Ovary (tissue), 9 donors: ENCODE measurements around the gene ADGRE3. TPM values are rescaled to one million over a fixed set of nuclear protein-coding genes. Genes with fewer than 3 reads are reported as not detected.

Experiments used
- DNase-seq, 5 donors: peaks; one replicate each; pipeline ENCODE4 v3.0.0-alpha.2; 2019 to 2020
- H3K27ac ChIP-seq, 2 donors: fragments of 200-600 bp; one replicate each; pipeline versions ENCODE4 v1.5.1 to v1.8.0; 2019 to 2022
- H3K27me3 ChIP-seq: fragments of 200-600 bp; one replicate; pipeline ENCODE4 v1.8.0; 2022
- H3K36me3 ChIP-seq: fragments of 200-600 bp; sonication (generic); one replicate; pipeline ENCODE4 v1.5.1; 2019
- H3K4me1 ChIP-seq: one replicate; pipeline ENCODE4 v1.8.1; 2013; ENCODE audit warnings: mild to moderate bottlenecking, moderate library complexity; ENCODE audit not compliant: insufficient read depth
- H3K4me3 ChIP-seq: fragments of 200-600 bp; sonication (generic); one replicate; pipeline ENCODE4 v1.5.1; 2017
- H3K9me3 ChIP-seq, 2 donors: fragments of 200-600 bp in 1 of 2; sonication (generic) in 1 of 2; one replicate each; pipeline versions ENCODE4 v1.5.1 to v1.8.1; 2013 to 2019; ENCODE audit warnings: mild to moderate bottlenecking in 1 of 2, moderate library complexity in 1 of 2
- CTCF ChIP-seq, 3 donors: fragments of 450-650 bp in 2 of 3; fragments of 200-600 bp in 1 of 3; IDR thresholded peaks; one replicate each; pipeline versions ENCODE4 v1.5.1 to v1.8.0; 2016 to 2022; ENCODE audit warnings: antibody characterized with exemption in 3 of 3, mild to moderate bottlenecking in 1 of 3
- EP300 ChIP-seq: sonication (generic); formaldehyde crosslinking; IDR thresholded peaks from one replicate; pipeline ENCODE4 v1.6.1; 2017; ENCODE audit warnings: antibody characterized with exemption
- POLR2A ChIP-seq: fragments of 450-650 bp; IDR thresholded peaks from one replicate; pipeline ENCODE4 v1.6.1; 2017; ENCODE audit warnings: antibody characterized with exemption, mild to moderate bottlenecking, moderate library complexity
- WGBS, 3 donors: extraction: QIAGEN DNeasy Blood & Tissue Kit in 1 of 3; methylation state at CpG; one replicate each; pipeline versions ENCODE4 v1.1.5 to v1.1.7; 2013 to 2017; 5-methylcytosine and 5-hydroxymethylcytosine counted together
- intact Hi-C, 4 donors: fragments of 100-400 bp; cut with DNase I; formaldehyde crosslinking; loops; one replicate each; pipeline versions ENCODE4 v1.11.0 to v1.15.1; 2022 to 2023
- polyA plus RNA-seq, 2 donors: library from polyadenylated mRNA; stranded (reverse); fragments of 200-250 nt in 1 of 2; fragments of 350-450 nt in 1 of 2; fragmentation: Illumina TruSeq in 1 of 2; extraction: RNeasy Lipid Tissue Mini Kit (QIAGEN cat#74804) in 1 of 2; gene quantifications; one replicate each; pipeline ENCODE4 v1.2.3, GENCODE V29; 2013 to 2014
- total RNA-seq, 7 donors: library from RNA; depleted of rRNA in 2 of 7; stranded (reverse); fragments of >200 nt in 2 of 7; fragmentation: NEBNext Ultra II Directional in 3 of 7; extraction: Animal tissue kit (Norgen Biotek cat#: 25700) in 3 of 7; gene quantifications; one replicate each; pipeline versions ENCODE4 v1.1.0 to v1.2.4, GENCODE V29; 2016 to 2023
- donor health status: DM: no; HTN: no; CAD: no; lungs with moderate emphysema.
- donor health status: DM: no; HTN: no; CAD: no.
- donor health status: Bipolar disorder and iron deficiency.
- donor health status: DM: yes; HTN: yes; CAD: no.
- donor health status: DM: no; HTN: no; CAD: no.
- donor health status: DM: yes; HTN: yes; CAD: no.

ADGRE3 gene
- total and polyA plus RNA-seq, 9 donors = 0.13 to 0.43 (median 0.15) TPM; not detected in 6

- TF ChIP-seq EP300 (no peak), POLR2A (no peak), CTCF (IDR thresholded peaks at IDR 0.05) (no peak)
- H3K4me1 ChIP-seq = no peaks in the 10 kb centered on the region
- H3K4me3 ChIP-seq = no peak overlapping the region
- H3K27ac ChIP-seq = no peak overlapping the region
- intact Hi-C loops = no loop called here
- H3K36me3 ChIP-seq = no peaks in the 10 kb centered on the region
- 81 to 84% (median 81%) methylated on average over 10 of the region's 10 CpGs for WGBS, 3 donors
- H3K9me3 ChIP-seq = no peaks in the 10 kb centered on the region
- no peaks in the 10 kb centered on the region for H3K27me3 ChIP-seq
- no peak for DNase-seq
Measured at GRCh38 chr19:14676762-14677161, 2.1 kb upstream of the ADGRE3 start.

GRCh38 chr19:14673088-14673487, 1.6 kb downstream of the ADGRE3 start:
- peaks cover 0 to 6% of the 10 kb centered on the region in 2 donors for H3K9me3 ChIP-seq
- no peaks in the 10 kb centered on the region for H3K36me3 ChIP-seq
- no peak overlapping the region for H3K27ac ChIP-seq
- no peaks in the 10 kb centered on the region for H3K27me3 ChIP-seq
- DNase-seq = no peak
- WGBS, 3 donors = 51 to 71% (median 70%) methylated on average over 1 of the region's 1 CpG
- H3K4me3 ChIP-seq = no peak overlapping the region
- no peaks in the 10 kb centered on the region for H3K4me1 ChIP-seq
- TF ChIP-seq CTCF (IDR thresholded peaks at IDR 0.05) (no peak), POLR2A (no peak), EP300 (no peak)
- intact Hi-C loops = no loop called here

GRCh38 chr19:14672188-14672872, 2.3 kb downstream of the ADGRE3 start:
- Histone ChIP-seq H3K4me3 (no peak overlapping the region), H3K9me3 (peaks cover 0 to 6% of the 10 kb centered on the region in 2 donors), H3K4me1 (no peaks in the 10 kb centered on the region), H3K27ac (no peak overlapping the region), H3K36me3 (no peaks in the 10 kb centered on the region), H3K27me3 (no peaks in the 10 kb centered on the region)
- no peak for DNase-seq
- 76 to 78% (median 77%) methylated on average over 3 of the region's 3 CpGs for WGBS, 3 donors
- intact Hi-C loops = no loop called here
- no peak for TF ChIP-seq EP300
- TF ChIP-seq CTCF (IDR thresholded peaks at IDR 0.05) = no peak
- no peak for TF ChIP-seq POLR2A

GRCh38 chr19:14670408-14670807, 4.2 kb downstream of the ADGRE3 start:
- TF ChIP-seq POLR2A (no peak), EP300 (no peak), CTCF (IDR thresholded peaks at IDR 0.05) (no peak)
- intact Hi-C loops = no loop called here
- no peaks in the 10 kb centered on the region for H3K27me3 ChIP-seq
- no peaks in the 10 kb centered on the region for H3K4me1 ChIP-seq
- H3K9me3 ChIP-seq = peaks cover 0 to 6% of the 10 kb centered on the region in 2 donors
- WGBS, 3 donors = 63 to 69% (median 64%) methylated on average over 2 of the region's 2 CpGs
- no peak overlapping the region for H3K4me3 ChIP-seq
- H3K27ac ChIP-seq = no peak overlapping the region
- no peak for DNase-seq
- no peaks in the 10 kb centered on the region for H3K36me3 ChIP-seq
